Measurements from ENCODE around the gene DDX31.
"Not testable (repeated sequence)": the region's sequence is repeated elsewhere in the genome, so short reads cannot be mapped to it uniquely, and the experiment has no call there.

Gene DDX31

GRCh38 chr9:132575005-132575609 is 94.7 kb downstream of the DDX31 start:
- DNase-seq: peak; percentile 77

- no peak for DNase-seq
Observed at GRCh38 chr9:132572921-132573320, 96.9 kb downstream of the DDX31 start.

DNA sequence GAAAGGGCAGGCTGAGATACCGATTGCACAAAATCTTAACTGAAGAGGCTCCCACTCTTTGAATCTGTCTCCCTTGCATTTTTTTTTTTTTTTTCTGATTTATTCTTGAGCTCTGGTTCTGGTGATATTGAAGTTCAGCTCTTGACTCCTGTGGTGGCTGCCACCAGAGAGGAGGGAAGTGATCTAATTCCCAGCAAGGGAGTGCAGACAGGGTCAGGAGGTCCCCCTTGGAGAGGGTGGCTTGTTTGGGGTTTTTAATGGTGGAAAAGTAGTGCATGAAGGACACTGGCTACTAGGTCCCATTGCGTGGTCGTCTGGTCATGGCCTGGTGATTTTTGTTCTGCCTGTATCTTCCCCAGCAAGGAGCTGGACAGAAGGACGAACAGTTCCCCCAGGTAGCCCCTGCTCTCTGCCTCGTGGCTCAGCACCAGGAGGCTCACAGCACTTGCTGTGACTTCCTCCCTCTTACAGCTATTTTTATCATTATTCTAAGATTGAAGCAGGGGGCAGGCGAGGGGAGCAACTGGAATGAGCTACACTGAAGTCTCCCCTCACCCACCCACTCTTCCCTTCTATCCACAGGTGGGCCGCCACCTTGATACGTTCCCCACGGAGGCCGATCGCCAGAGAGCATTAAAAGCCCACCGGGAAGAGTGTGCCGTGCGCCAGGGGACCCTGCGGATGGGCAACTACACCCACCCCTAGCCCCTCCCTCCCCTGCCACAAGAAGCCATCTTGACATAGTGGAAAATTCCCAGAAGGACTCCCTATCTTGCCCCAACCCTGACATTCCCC is 97.8 kb downstream of the DDX31 start:
- DNase-seq: no peak

DNA sequence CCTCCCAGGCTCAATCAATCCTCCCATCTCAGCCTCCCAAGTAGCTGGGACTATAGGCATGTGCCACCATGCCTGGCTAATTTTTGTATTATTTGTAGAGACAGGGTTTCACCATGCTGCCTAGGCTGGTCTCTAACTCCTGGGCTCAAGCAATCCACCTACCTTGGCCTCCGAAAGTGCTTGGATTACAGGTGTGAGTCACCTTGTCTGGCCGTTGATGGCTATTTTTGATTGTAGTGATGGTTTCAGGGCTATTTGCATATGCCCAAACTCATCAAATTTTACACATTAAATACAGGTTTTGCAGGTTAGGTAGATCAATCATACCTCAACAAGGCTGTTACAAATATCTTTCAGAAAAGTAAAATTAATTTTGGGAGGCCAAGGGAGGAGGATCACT is 101.0 kb downstream of the DDX31 start:
- not testable (repeated sequence) for DNase-seq

DNA sequence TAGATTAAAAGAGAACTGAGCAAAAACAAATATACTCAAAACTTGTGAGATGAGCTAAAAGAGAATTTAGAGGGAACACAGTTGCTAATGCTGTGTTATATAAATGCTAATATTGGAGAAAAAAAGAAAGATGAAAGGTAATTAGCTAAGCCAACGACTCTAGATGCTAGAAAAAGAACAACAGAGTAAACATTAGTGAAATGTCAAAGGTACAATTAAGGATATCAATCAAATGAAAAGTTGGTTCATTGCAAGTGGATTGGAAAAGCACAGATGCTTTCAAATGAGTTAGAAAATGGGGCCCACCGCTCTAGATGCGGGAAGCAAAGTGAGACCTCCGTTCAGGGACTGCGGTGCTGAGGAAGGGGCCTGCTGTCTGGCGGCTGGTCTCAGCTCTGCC is 105.3 kb downstream of the DDX31 start:
- no peak for DNase-seq

- no peak for DNase-seq
Observed at GRCh38 chr9:132562306-132562573, 107.5 kb downstream of the DDX31 start.

DNA sequence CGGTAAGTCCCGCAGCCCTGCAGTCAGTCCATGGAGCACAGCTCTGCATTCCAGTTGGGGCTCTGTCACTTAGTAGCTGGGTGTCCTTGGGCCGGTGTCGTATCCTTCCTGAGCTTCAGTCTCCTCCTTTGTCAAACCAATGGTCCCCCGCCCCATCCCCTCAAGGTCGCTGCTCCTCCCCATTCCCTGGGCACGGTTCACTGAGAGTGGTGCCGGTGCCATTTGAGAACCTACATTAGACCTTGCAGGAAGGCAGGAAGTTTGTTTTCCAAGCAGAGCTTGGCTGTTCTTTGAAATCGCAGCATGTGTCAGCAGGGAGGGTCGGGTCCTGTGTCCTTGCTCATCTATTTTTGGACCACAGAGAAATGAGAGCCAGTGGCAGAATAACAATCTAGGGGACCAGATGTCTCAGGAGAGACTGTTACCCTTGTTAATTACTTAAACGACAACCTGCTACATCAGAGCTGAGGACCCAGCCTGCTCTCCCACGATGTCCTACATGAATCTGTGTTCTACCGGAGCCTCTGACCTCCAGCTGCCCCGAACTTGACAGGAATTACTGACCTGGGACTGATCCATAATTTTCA is 109.1 kb downstream of the DDX31 start:
- DNase-seq: no peak

- DNase-seq: no peak
Observed at GRCh38 chr9:132559711-132560110, 110.1 kb downstream of the DDX31 start.

DNA sequence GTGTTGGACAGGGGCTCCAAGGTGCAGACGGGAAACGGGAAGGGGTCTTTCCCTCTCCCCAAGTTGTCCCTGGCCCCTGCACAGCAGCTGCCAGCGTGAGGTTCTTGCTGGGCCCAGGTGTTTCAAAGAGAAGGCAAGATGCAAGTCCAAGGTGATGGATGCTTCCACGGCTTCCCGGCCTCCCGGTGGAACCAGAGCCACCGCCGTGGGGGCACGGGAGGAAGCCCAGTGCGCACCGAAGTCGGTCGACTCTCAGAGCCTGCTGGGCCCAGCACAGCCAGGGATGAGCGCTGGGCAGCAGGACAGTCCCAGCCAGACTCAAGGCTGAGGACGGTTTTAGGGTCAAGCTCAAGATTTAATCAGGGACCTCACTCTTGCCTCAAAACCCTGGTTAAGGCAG is 112.6 kb downstream of the DDX31 start:
- no peak for DNase-seq

- DNase-seq: no peak
Observed at GRCh38 chr9:132556714-132557113, 113.1 kb downstream of the DDX31 start.

- DNase-seq: no peak
Observed at GRCh38 chr9:132556235-132556634, 113.5 kb downstream of the DDX31 start.

GRCh38 chr9:132555528-132555927 is 114.3 kb downstream of the DDX31 start:
- DNase-seq: no peak

DNA sequence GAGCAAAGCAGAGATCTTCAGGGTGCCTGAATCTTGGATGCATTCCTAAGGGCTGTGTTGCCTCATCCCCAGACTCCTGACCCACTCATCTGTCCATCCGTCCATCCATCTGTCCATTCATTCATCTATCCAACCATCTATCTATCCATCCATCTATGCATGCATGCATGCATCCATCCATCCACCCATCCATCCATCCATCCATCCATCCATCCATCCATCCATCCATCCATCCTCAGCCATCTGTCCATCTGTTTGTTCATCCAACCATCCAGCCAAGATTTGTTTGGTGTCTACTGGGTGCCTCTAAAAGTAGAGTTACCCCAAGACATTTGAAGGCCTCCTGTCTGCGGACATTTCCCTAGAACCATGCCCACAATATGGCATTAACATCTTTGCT is 115.0 kb downstream of the DDX31 start:
- no peak for DNase-seq

DNA sequence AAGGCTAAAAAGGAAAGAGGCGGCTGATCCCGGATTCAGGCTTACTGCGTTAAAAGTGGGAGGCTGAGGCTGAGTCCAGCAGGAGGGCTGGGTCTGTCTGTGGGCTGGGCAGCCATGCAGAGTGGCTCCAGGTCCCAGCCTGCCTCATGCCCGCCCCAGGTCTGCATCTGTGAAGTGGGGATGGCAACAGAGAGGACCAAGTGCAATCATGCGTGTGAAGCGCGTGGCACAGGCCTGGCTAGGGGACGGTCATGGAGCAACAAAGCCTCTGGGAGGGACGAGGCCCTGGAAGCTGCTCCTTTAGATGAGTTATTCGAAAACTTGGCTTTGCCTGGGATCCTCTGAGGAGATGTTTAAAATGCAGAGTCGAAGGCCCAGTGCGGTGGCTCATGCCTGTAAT is 117.7 kb downstream of the DDX31 start:
- no peak for DNase-seq

- no peak for DNase-seq
Observed at GRCh38 chr9:132551556-132551955, 118.2 kb downstream of the DDX31 start.

DNA sequence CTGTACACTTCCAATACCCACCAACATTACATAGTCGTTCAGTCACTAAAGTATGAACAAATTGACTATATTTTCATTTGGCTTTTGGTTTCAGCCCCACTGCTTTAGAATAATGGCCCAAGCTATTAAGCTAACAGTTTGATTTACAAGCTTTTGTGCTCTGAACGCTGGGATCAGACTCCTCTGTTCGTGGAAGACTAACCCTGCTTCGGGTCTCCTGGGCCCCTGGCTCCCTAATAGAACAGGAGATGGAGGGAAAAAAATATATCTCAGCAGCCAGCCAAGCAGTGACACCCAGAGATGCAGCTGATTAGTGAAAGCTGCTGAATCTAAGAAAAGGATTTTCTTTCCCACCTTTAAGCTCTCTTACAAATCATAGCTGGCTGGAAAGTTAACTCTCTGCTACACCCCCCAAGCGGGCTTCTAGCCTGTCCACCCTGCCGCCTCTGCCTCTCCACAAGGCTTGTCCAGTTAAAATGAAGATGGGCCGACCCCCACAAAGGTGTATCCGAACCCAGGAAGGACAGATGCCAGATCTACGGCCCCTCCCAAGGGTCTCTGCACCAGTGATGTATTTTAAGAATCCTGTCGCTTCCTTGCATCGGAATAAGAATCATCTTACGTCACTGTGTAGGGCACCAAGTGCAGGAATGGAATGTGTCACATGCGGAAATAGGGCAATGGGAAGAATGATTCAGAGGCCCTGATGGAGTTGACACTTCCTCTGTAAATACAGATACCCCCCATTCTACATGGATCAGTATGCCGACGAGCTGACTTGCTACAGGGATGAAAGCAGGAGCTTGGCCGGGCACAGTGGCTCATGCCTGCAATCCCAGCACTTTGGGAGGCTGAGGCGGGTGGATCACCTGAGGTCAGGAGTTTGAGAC is 120.8 kb downstream of the DDX31 start:
- no peak for DNase-seq

- no peak for DNase-seq
Observed at GRCh38 chr9:132547976-132548730, 121.6 kb downstream of the DDX31 start.

GRCh38 chr9:132547436-132547835 is 122.3 kb downstream of the DDX31 start:
- no peak for DNase-seq

GRCh38 chr9:132547052-132547431 is 122.7 kb downstream of the DDX31 start:
- no peak for DNase-seq

GRCh38 chr9:132546148-132547051 is 123.4 kb downstream of the DDX31 start:
- no peak for DNase-seq

- no peak for DNase-seq
Observed at GRCh38 chr9:132545578-132545977, 124.2 kb downstream of the DDX31 start.

DNA sequence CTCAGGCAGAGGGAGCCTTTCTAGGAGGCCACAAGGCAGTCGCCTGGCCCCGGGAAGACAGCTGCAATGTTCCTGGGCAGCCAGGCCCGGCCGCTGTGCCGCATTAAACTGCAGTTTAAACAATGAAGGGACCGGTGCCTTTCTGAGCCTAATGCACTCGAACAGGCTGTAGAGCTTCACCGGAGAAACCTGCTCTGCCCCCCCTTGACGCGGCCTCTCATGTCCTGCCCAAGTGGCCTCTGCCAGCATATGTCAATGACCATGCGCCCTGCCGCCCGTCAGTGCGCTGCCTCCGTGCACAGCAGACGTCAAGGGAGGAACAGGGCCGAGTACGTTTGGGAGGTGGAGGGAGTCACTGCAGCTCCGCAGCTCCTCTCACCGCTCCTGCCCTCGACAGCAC is 125.8 kb downstream of the DDX31 start:
- DNase-seq: no peak

Measured in stimulated activated CD8-positive, alpha-beta memory T cell treated with anti-CD3 and anti-CD28 coated beads, Interleukin-4, amount 100 ng/mL, for 48 hours (primary cell).